HepG2 (cell line): ENCODE data around the gene ETHE1.

Experiments
- KLF16 ChIP-seq, 2 experiments: sonication (generic) in 1 of 2; formaldehyde crosslinking in 1 of 2; IDR thresholded peaks; 2 replicates each; pipeline versions ENCODE4 v1.6.1 to v1.8.0; 2016 to 2023; ENCODE audit warnings: missing genetic modification reagents in 2 of 2, missing compliant biosample characterization in 1 of 2
- MAX ChIP-seq: IDR thresholded peaks from 2 replicates; pipeline ENCODE4 v1.6.1; 2012; ENCODE audit warnings: inconsistent platforms

GRCh38 chr19:43465468-43466120 is 61.4 kb downstream of the ETHE1 start, which contains the start of gene LYPD3:
- TF ChIP-seq KLF16 (CRISPR knock-in tag; IDR thresholded peaks at IDR 0.05) (no peak), MAX (no peak)
